Tibial nerve (tissue), 4 donors: Measurements from ENCODE around the gene LCNL1. TPM values are rescaled to one million over a fixed set of nuclear protein-coding genes. Genes with fewer than 3 reads are reported as not detected.
A peak's percentile ranks its signal among the peaks of the same experiment; 100 is the strongest.

Experiments
- DNase-seq, 2 donors: peaks; one replicate each; pipeline ENCODE4 v3.0.0-alpha.2; 2019; ENCODE audit warnings: low spot score in 2 of 2
- H3K27ac ChIP-seq, 4 donors: fragments of 200-600 bp; sonication (generic) in 3 of 4; one replicate each; pipeline ENCODE4 v1.5.1; 2017 to 2019; ENCODE audit warnings: mild to moderate bottlenecking in 1 of 4
- H3K27me3 ChIP-seq, 2 donors: fragments of 200-600 bp; sonication (generic) in 1 of 2; one replicate each; pipeline versions ENCODE4 v1.5.1 to v1.6.0; 2017 to 2019
- H3K36me3 ChIP-seq, 3 donors: fragments of 200-600 bp; sonication (generic); one replicate each; pipeline ENCODE4 v1.5.1; 2018 to 2019
- H3K4me1 ChIP-seq, 4 donors: fragments of 200-600 bp; sonication (generic) in 3 of 4; one replicate each; pipeline ENCODE4 v1.5.1; 2017 to 2019
- H3K4me3 ChIP-seq, 4 donors: fragments of 200-600 bp; sonication (generic) in 3 of 4; one replicate each; pipeline ENCODE4 v1.5.1; 2017 to 2019; ENCODE audit warnings: mild to moderate bottlenecking in 1 of 4, moderate library complexity in 1 of 4
- H3K9me3 ChIP-seq, 4 donors: fragments of 200-600 bp; sonication (generic) in 3 of 4; one replicate each; pipeline ENCODE4 v1.5.1; 2017 to 2019
- CTCF ChIP-seq, 5 experiments: fragments of 200-600 bp in 3 of 5; fragments of 450-650 bp in 2 of 5; sonication (generic) in 3 of 5; IDR thresholded peaks; one replicate each; pipeline ENCODE4 v1.5.1; 2016 to 2019; ENCODE audit warnings: antibody characterized with exemption in 5 of 5, mild to moderate bottlenecking in 3 of 5, moderate library complexity in 2 of 5
- EP300 ChIP-seq, 2 donors: sonication (generic); formaldehyde crosslinking; IDR thresholded peaks; one replicate each; pipeline ENCODE4 v1.6.1; 2017; ENCODE audit warnings: antibody characterized with exemption in 2 of 2, mild to moderate bottlenecking in 1 of 2
- POLR2A ChIP-seq, 2 donors: fragments of 450-650 bp; IDR thresholded peaks; one replicate each; pipeline ENCODE4 v1.6.1; 2017; ENCODE audit warnings: antibody characterized with exemption in 2 of 2, mild to moderate bottlenecking in 2 of 2, moderate library complexity in 2 of 2
- WGBS, 2 donors: methylation state at CpG; one replicate each; pipeline ENCODE4 v1.1.5; 2018; 5-methylcytosine and 5-hydroxymethylcytosine counted together
- total RNA-seq, 4 donors: library from RNA; depleted of rRNA; stranded (reverse); fragments of >200 nt; gene quantifications; one replicate each; pipeline ENCODE4 v1.1.0, GENCODE V29; 2016

The LCNL1 gene
- total RNA-seq, 4 donors from 2014 or later: 14.7 to 86.3 (median 64.3) TPM

GRCh38 chr9:136947028-136947891, 35.5 kb upstream of the LCNL1 start:
- TF ChIP-seq CTCF (IDR thresholded peaks at IDR 0.05): no peak
- TF ChIP-seq EP300 (IDR thresholded peaks at IDR 0.05): no peak
- no peak for TF ChIP-seq POLR2A (IDR thresholded peaks at IDR 0.05)
- Histone ChIP-seq H3K4me1 (peaks cover 0 to 89% (median 50%) of the 10 kb centered on the region in 4 donors), H3K27ac (peak overlapping the region; percentile 61 to 92 (median 88)), H3K36me3 (peaks cover 0 to 12% (median 7%) of the 10 kb centered on the region in 3 donors), H3K4me3 (no peak overlapping the region), H3K27me3 (no peaks in the 10 kb centered on the region), H3K9me3 (no peaks in the 10 kb centered on the region)
- WGBS, 2 donors: 57 to 58% methylated on average over 20 of the region's 26 CpGs
- DNase-seq: no peak

- Histone ChIP-seq H3K4me3 (no peak overlapping the region), H3K27me3 (no peaks in the 10 kb centered on the region), H3K27ac (peak overlapping the region; percentile 61 to 92 (median 88)), H3K36me3 (peaks cover 0 to 4% (median 0%) of the 10 kb centered on the region in 3 donors), H3K9me3 (no peaks in the 10 kb centered on the region), H3K4me1 (peaks cover 0 to 88% (median 46%) of the 10 kb centered on the region in 4 donors)
- WGBS, 2 donors: 17 to 22% methylated on average over 12 to 13 of the region's 15 CpGs
- TF ChIP-seq CTCF (IDR thresholded peaks at IDR 0.05) (peak; percentile 41 to 80 (median 58)), POLR2A (IDR thresholded peaks at IDR 0.05) (no peak), EP300 (IDR thresholded peaks at IDR 0.05) (no peak)
- no peak for DNase-seq
These were observed 34.8 kb upstream of the LCNL1 start for GRCh38 chr9:136947955-136948510.

- WGBS, 2 donors: 13 to 16% methylated on average over 20 to 22 of the region's 22 CpGs
- peak overlapping the region; percentile 59 to 92 (median 88) for H3K27ac ChIP-seq
- TF ChIP-seq POLR2A (IDR thresholded peaks at IDR 0.05): no peak
- no peak for TF ChIP-seq CTCF (IDR thresholded peaks at IDR 0.05)
- TF ChIP-seq EP300 (IDR thresholded peaks at IDR 0.05): no peak
- no peak for DNase-seq
- H3K36me3 ChIP-seq: no peaks in the 10 kb centered on the region
- peak overlapping the region; percentile 52 to 74 (median 66) for H3K4me3 ChIP-seq
- H3K27me3 ChIP-seq: no peaks in the 10 kb centered on the region
- H3K9me3 ChIP-seq: no peaks in the 10 kb centered on the region
- peaks cover 0 to 80% (median 38%) of the 10 kb centered on the region in 4 donors for H3K4me1 ChIP-seq
These were observed 33.5 kb upstream of the LCNL1 start for GRCh38 chr9:136949239-136949816.

GRCh38 chr9:136949817-136950655, 32.8 kb upstream of the LCNL1 start:
- Histone ChIP-seq H3K4me3 (peak overlapping the region; percentile 52 to 74 (median 66)), H3K4me1 (peaks cover 0 to 76% (median 36%) of the 10 kb centered on the region in 4 donors), H3K9me3 (no peaks in the 10 kb centered on the region), H3K27me3 (no peaks in the 10 kb centered on the region), H3K36me3 (no peaks in the 10 kb centered on the region), H3K27ac (peak overlapping the region; percentile 59 to 92 (median 88))
- WGBS, 2 donors: 5 to 7% methylated on average over 16 to 17 of the region's 63 CpGs
- DNase-seq: peak; percentile 92
- peak in 1 of 2 donors; percentile 89 for TF ChIP-seq EP300 (IDR thresholded peaks at IDR 0.05)
- peak in 3 of 5 experiments; percentile 17 to 57 (median 34) for TF ChIP-seq CTCF (IDR thresholded peaks at IDR 0.05)
- TF ChIP-seq POLR2A (IDR thresholded peaks at IDR 0.05): peak; percentile 52 to 88
